Measurements from ENCODE around the gene ONECUT3. TPM values are rescaled to one million over a fixed set of nuclear protein-coding genes. Genes with fewer than 3 reads are reported as not detected.

Gene ONECUT3
- total and polyA plus RNA-seq, 10 of the 15 experiments (the other 5 are each of a cell fraction or from before 2014, with no cell fraction given), result not detected

DNA sequence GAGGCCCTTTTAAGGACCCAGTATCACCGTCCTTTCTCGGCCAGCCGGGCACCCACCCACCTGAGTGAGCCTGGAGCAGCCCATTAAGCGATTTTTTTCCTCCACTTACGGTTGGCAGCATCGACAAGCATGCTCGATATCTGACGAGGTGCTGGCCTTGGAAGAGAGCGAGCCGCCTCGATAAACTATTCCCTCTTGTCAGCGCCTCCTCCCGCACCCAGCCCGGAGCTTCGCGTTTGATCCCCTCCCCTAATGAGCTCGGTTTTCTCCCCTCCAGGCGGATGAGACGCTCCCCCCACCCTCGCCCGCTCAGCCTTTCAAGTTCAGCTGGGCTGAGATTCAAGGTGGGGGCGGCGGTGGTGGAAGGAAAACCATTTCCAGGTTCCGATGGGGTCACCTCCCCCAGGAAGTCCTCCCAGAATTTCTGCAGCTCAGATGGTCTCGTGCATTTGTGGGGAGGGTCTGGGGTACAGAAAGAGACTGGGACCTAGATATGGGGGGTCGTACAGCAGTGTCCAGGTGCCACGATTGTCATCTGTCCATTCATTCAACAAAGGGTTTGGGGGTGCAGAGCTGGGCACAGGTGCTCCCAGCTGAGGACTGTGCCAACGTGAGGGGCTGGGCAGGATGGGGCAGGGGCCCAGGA, 18.9 kb upstream of the ONECUT3 start:
- no peak for ATAC-seq
- POLR2A ChIA-PET, result no interaction called here
- H3K79me2 ChIP-seq (ENCODE audit: control insufficient read depth, insufficient read depth, low read length), result no peaks in the 10 kb centered on the region
- in situ Hi-C loops (cut with MboI), result no loop called here
- H2AFZ ChIP-seq (ENCODE audit: control insufficient read depth, low read depth, low read length), result no peak overlapping the region
- FAIRE-seq, result no peak
- H3K4me3 ChIP-seq, result no peak overlapping the region
- no peaks in the 10 kb centered on the region for H3K9me3 ChIP-seq (replicated peaks; ENCODE audit: control insufficient read depth, insufficient read depth, low read length)
- no peaks in the 10 kb centered on the region; a peak in 1 of 4 replicates for H3K27me3 ChIP-seq (replicated peaks in 1 of 2; ENCODE audit: control insufficient read depth in 2 of 2, insufficient read depth in 2 of 2, low read length in 1 of 2)
- H3K4me1 ChIP-seq (ENCODE audit: control insufficient read depth, insufficient read depth, low read length), result no peaks in the 10 kb centered on the region
- DNase-seq (ENCODE audit: low read depth, low spot score), result no peak
- no TSS peak for BruUV-seq (replicated peaks)
- H3K4me2 ChIP-seq (ENCODE audit: control insufficient read depth, insufficient read depth), result no peak overlapping the region
- no peaks in the 10 kb centered on the region for H3K36me3 ChIP-seq (ENCODE audit: control insufficient read depth in 2 of 2, insufficient read depth in 2 of 2, low read length in 1 of 2)
- CTCF ChIA-PET, result no interaction called here
- no peak overlapping the region for H3K27ac ChIP-seq (ENCODE audit: control insufficient read depth, insufficient read depth)
- 40% methylated on average over 27 of the region's 28 CpGs for WGBS (ENCODE audit: insufficient coverage, insufficient replicate concordance, low lambda C conversion rate, missing lambda C conversion rate)
- H3K9ac ChIP-seq (ENCODE audit: control insufficient read depth, insufficient read depth, low read length), result no peak overlapping the region
- SMC1A ChIA-PET (ENCODE audit: uncharacterized antibody, unreplicated experiment), result no interaction called here
- intact Hi-C loops (cut with micrococcal nuclease; ENCODE audit: unreplicated experiment), result no loop called here
- RAD21 ChIA-PET (ENCODE audit: unreplicated experiment), result no interaction called here
- H4K20me1 ChIP-seq (ENCODE audit: control insufficient read depth, insufficient read depth), result no peaks in the 10 kb centered on the region
- TF ChIP-seq NFXL1 (IDR thresholded peaks at IDR 0.05; ENCODE audit: borderline replicate concordance) (no peak), CHD4 (IDR thresholded peaks at IDR 0.05) (no peak), BHLHE40 (IDR thresholded peaks at IDR 0.05; ENCODE audit: borderline replicate concordance in 1 of 2, low read depth in 2 of 2, low read length in 1 of 2) (no peak), MXI1 (IDR thresholded peaks at IDR 0.05; ENCODE audit: low read depth, low read length) (no peak), GABPA (IDR thresholded peaks at IDR 0.05; ENCODE audit: low read depth) (no peak), IRF4 (IDR thresholded peaks at IDR 0.05; ENCODE audit: low read depth, low read length) (no peak), POU2F2 (IDR thresholded peaks at IDR 0.05; ENCODE audit: borderline replicate concordance, low read depth, low read length) (no peak), TCF12 (IDR thresholded peaks at IDR 0.05; ENCODE audit: low read depth, low read length) (no peak)
- TF ChIP-seq, protein P1, sequence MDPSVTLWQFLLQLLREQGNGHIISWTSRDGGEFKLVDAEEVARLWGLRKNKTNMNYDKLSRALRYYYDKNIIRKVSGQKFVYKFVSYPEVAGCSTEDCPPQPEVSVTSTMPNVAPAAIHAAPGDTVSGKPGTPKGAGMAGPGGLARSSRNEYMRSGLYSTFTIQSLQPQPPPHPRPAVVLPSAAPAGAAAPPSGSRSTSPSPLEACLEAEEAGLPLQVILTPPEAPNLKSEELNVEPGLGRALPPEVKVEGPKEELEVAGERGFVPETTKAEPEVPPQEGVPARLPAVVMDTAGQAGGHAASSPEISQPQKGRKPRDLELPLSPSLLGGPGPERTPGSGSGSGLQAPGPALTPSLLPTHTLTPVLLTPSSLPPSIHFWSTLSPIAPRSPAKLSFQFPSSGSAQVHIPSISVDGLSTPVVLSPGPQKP (IDR thresholded peaks at IDR 0.05; ENCODE audit: low read depth, low read length), result no peak
- TF ChIP-seq, protein P2, sequence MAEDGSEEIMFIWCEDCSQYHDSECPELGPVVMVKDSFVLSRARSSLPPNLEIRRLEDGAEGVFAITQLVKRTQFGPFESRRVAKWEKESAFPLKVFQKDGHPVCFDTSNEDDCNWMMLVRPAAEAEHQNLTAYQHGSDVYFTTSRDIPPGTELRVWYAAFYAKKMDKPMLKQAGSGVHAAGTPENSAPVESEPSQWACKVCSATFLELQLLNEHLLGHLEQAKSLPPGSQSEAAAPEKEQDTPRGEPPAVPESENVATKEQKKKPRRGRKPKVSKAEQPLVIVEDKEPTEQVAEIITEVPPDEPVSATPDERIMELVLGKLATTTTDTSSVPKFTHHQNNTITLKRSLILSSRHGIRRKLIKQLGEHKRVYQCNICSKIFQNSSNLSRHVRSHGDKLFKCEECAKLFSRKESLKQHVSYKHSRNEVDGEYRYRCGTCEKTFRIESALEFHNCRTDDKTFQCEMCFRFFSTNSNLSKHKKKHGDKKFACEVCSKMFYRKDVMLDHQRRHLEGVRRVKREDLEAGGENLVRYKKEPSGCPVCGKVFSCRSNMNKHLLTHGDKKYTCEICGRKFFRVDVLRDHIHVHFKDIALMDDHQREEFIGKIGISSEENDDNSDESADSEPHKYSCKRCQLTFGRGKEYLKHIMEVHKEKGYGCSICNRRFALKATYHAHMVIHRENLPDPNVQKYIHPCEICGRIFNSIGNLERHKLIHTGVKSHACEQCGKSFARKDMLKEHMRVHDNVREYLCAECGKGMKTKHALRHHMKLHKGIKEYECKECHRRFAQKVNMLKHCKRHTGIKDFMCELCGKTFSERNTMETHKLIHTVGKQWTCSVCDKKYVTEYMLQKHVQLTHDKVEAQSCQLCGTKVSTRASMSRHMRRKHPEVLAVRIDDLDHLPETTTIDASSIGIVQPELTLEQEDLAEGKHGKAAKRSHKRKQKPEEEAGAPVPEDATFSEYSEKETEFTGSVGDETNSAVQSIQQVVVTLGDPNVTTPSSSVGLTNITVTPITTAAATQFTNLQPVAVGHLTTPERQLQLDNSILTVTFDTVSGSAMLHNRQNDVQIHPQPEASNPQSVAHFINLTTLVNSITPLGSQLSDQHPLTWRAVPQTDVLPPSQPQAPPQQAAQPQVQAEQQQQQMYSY (CRISPR knock-in tag; IDR thresholded peaks at IDR 0.05), result no peak
- TF ChIP-seq, protein P3, sequence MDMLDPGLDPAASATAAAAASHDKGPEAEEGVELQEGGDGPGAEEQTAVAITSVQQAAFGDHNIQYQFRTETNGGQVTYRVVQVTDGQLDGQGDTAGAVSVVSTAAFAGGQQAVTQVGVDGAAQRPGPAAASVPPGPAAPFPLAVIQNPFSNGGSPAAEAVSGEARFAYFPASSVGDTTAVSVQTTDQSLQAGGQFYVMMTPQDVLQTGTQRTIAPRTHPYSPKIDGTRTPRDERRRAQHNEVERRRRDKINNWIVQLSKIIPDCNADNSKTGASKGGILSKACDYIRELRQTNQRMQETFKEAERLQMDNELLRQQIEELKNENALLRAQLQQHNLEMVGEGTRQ (IDR thresholded peaks at IDR 0.05; ENCODE audit: borderline replicate concordance, low read depth, low read length), result no peak
- TF ChIP-seq, protein P4, sequence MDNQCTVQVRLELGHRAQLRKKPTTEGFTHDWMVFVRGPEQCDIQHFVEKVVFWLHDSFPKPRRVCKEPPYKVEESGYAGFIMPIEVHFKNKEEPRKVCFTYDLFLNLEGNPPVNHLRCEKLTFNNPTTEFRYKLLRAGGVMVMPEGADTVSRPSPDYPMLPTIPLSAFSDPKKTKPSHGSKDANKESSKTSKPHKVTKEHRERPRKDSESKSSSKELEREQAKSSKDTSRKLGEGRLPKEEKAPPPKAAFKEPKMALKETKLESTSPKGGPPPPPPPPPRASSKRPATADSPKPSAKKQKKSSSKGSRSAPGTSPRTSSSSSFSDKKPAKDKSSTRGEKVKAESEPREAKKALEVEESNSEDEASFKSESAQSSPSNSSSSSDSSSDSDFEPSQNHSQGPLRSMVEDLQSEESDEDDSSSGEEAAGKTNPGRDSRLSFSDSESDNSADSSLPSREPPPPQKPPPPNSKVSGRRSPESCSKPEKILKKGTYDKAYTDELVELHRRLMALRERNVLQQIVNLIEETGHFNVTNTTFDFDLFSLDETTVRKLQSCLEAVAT (IDR thresholded peaks at IDR 0.05), result no peak
- TF ChIP-seq, protein P5, sequence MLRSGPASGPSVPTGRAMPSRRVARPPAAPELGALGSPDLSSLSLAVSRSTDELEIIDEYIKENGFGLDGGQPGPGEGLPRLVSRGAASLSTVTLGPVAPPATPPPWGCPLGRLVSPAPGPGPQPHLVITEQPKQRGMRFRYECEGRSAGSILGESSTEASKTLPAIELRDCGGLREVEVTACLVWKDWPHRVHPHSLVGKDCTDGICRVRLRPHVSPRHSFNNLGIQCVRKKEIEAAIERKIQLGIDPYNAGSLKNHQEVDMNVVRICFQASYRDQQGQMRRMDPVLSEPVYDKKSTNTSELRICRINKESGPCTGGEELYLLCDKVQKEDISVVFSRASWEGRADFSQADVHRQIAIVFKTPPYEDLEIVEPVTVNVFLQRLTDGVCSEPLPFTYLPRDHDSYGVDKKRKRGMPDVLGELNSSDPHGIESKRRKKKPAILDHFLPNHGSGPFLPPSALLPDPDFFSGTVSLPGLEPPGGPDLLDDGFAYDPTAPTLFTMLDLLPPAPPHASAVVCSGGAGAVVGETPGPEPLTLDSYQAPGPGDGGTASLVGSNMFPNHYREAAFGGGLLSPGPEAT (IDR thresholded peaks at IDR 0.05; ENCODE audit: low read depth), result no peak
- TF ChIP-seq, protein P6, sequence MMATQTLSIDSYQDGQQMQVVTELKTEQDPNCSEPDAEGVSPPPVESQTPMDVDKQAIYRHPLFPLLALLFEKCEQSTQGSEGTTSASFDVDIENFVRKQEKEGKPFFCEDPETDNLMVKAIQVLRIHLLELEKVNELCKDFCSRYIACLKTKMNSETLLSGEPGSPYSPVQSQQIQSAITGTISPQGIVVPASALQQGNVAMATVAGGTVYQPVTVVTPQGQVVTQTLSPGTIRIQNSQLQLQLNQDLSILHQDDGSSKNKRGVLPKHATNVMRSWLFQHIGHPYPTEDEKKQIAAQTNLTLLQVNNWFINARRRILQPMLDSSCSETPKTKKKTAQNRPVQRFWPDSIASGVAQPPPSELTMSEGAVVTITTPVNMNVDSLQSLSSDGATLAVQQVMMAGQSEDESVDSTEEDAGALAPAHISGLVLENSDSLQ (IDR thresholded peaks at IDR 0.05), result no peak
